Bone marrow (tissue), 2 donors: ENCODE data around the gene LOXL1.

ENCODE experiments used
- DNase-seq, 2 donors: peaks; one replicate each; lab custom pipeline; 2025; lab: John Stamatoyannopoulos, UW

Gene LOXL1

GRCh38 chr15:73926219-73927002 lies at the start of gene LOXL1:
TSS of gene LOXL1 (plus strand) at chr15:73926462. CDS start at chr15:73926784, 322 bp downstream.
- DNase-seq = no peak

- DNase-seq = no peak
Observed at GRCh38 chr15:73879426-73879825, 46.8 kb upstream of the LOXL1 start.

- no peak for DNase-seq
Observed at GRCh38 chr15:73881579-73882320, 44.5 kb upstream of the LOXL1 start.

GRCh38 chr15:73882761-73883419 lies 43.4 kb upstream of the LOXL1 start:
- no peak for DNase-seq

GRCh38 chr15:73884159-73884558 lies 42.1 kb upstream of the LOXL1 start:
- DNase-seq = no peak

GRCh38 chr15:73885954-73886700 lies 40.1 kb upstream of the LOXL1 start:
- DNase-seq = no peak

- DNase-seq = no peak
Observed at GRCh38 chr15:73886717-73887345, 39.4 kb upstream of the LOXL1 start.

- DNase-seq = no peak
Observed at GRCh38 chr15:73887481-73887880, 38.8 kb upstream of the LOXL1 start.

GRCh38 chr15:73888224-73889041 lies 37.8 kb upstream of the LOXL1 start:
- no peak for DNase-seq

GRCh38 chr15:73889053-73889761 lies 37.1 kb upstream of the LOXL1 start:
- DNase-seq = no peak

- no peak for DNase-seq
Observed at GRCh38 chr15:73889762-73890124, 36.5 kb upstream of the LOXL1 start.

- DNase-seq = no peak
Observed at GRCh38 chr15:73891328-73892315, 34.6 kb upstream of the LOXL1 start.

- no peak for DNase-seq
Observed at GRCh38 chr15:73892446-73893226, 33.6 kb upstream of the LOXL1 start.

GRCh38 chr15:73894133-73894814 lies 32.0 kb upstream of the LOXL1 start:
- no peak for DNase-seq

GRCh38 chr15:73897441-73898261 lies 28.6 kb upstream of the LOXL1 start:
- DNase-seq = peak in 1 of 2 donors; percentile 12
